Measurements from ENCODE around the gene TASP1.

DNA sequence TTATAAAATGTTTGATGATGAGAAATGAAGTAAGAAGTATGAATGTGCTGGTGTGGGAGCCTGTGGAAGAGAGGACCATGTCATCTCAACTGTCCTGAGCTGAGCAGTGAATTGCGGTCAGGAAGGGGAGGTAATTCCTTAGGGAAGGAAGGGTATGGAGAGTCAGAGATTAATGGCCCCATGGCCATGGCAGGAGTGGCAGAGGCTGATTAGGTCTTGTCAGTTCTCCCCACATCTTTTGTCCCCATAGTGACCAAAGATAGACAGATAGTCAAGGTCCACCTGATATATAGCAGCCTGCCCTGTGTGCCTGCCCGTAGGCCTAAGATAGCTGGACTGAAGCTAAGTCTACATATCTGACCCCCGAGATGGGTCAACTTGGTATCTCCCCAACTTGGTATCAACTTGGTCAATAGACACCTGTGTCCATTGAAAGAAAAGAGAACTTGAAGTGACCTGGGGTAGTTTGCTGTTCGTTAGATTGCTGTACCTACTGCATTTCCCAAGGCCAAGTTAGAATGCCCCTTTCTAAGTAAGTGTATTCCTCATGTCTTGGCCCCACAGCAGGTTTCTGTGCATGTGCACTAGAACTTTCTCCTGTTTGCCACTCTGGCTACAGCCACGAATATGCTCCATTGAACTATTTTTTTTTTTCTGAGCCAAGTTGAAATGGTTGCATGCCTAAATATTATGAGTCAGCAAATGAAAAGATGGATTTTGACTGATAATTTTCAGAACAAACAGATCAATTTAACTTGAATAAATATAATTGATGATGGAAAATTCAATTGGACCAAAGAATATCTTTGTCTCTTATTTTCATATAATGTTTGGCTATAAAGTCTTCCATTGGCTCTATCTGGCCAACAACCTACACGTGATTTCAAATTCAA is 274.2 kb downstream of the TASP1 start:
- TF ChIP-seq, protein P1, sequence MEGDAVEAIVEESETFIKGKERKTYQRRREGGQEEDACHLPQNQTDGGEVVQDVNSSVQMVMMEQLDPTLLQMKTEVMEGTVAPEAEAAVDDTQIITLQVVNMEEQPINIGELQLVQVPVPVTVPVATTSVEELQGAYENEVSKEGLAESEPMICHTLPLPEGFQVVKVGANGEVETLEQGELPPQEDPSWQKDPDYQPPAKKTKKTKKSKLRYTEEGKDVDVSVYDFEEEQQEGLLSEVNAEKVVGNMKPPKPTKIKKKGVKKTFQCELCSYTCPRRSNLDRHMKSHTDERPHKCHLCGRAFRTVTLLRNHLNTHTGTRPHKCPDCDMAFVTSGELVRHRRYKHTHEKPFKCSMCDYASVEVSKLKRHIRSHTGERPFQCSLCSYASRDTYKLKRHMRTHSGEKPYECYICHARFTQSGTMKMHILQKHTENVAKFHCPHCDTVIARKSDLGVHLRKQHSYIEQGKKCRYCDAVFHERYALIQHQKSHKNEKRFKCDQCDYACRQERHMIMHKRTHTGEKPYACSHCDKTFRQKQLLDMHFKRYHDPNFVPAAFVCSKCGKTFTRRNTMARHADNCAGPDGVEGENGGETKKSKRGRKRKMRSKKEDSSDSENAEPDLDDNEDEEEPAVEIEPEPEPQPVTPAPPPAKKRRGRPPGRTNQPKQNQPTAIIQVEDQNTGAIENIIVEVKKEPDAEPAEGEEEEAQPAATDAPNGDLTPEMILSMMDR (IDR thresholded peaks at IDR 0.05; ENCODE audit: borderline replicate concordance, extremely low read depth, low read length, poor library complexity, severe bottlenecking), result no peak
- TF ChIP-seq EZH2 (IDR thresholded peaks at IDR 0.05; ENCODE audit: borderline replicate concordance, low read depth, low read length, severe bottlenecking), result no peak

All from DND-41 (cell line).